HG02571 (cell line): ENCODE results near the gene SPDL1.
"Not testable (repeated sequence)": the region's sequence is repeated elsewhere in the genome, so short reads cannot be mapped to it uniquely, and the experiment has no call there.

Experiments used
- ATAC-seq: cut with Tn5 transposase; IDR thresholded peaks from one replicate; pipeline ENCODE4 v1.9.1; 2021; ENCODE audit warnings: mild to moderate bottlenecking, moderate library complexity; ENCODE audit not compliant: unreplicated experiment

The SPDL1 gene

DNA sequence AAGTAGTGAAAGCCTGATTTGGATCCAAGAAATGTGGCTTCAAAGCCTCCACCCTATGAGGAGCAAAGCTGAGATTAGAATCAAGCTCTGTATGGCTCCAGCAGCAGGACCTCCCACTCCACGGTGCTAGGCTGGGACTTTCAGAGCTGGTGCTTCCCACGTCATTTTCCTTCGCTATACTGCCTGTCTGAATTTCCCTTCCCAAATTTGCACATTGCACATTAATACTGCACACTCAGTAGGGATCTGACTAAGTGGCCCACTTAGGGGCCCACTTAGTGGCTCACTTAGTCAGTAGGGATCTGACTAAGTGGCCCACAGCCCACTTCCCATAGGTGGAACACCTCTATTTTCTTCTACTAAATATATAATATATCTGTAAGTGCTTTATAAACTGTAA lies 14.1 kb upstream of the SPDL1 start:
- ATAC-seq = no peak

DNA sequence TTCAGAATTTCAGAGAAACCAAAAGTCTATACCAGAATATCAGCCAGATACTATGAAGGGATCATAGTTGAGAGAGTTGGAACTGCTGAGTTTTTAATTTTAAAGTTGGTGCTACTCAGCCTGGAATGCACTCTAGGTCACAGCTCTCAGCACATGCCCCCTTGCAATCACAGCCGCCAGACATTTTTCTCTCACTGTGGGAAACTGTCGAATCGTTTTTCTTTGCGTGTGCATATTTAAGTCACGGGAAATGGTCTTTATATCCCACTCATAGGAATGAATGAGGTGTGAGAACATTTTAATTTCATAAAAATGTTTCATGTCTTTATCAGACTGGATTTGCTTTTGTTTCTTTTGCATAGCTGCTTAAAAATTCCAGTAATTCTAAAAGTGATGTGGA lies 12.2 kb upstream of the SPDL1 start:
- no peak for ATAC-seq

DNA sequence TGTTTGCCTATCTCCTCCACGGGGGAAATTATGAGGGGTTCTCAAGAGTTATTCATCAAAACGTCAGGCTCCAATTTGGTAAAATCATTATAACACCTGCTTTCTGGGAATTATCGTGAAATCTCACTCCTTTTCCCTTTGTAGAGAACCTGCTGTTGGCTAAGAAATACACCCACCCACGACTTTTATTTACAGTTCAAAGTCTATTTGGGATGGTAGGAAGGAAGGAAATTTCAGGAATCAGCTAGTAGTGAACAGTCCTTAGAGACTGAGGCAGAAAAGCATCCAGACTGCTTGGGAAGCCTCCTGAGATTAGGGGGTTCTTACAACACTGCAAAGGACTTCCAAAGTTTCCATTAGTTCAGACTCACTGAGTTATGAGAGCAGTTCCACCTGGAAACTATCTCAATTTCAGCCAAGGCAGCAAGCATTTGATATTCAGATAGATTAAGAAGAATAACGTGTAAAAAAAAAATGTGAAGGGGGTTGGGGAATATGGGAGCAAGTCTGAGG lies 9.4 kb upstream of the SPDL1 start:
- no peak for ATAC-seq

DNA sequence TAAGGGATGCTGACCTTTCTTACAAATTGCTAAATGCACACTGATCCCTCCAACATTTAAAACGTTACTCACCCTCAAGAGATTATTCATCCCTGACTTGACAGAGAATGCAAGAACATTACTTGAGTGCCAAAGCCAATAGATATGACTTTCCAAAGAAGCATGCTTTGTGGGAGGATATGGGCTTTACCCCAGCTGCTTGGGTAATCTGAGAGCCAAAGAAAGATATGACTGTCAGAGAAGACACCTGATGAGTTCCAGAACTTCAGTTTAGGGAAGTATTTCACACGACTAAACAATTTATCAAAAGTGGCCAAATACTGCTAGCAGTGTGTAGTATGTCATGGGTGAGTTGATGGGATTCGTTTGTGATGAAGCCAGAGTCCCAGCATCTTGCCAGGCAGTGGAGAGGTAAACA lies 7.4 kb upstream of the SPDL1 start:
- ATAC-seq = peak; percentile 58

DNA sequence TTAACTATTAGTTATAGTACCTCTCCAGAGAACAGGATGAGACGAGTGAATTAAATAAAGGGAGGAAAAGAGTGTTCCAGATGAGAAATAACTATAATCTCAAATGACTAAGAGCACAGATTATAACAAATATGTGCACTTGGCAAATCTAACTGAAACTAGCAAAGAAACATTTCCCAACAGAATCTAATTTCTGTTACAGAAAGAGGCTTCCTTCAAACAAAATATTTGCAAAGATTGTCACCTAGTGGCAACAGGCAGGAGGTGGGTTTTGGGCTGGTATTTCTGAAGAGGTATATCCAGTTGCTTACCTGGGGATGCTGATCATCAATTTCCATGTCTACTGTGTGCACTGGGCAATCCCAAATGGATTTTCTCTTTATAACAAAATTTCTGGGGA lies 5.6 kb upstream of the SPDL1 start:
- ATAC-seq = no peak

DNA sequence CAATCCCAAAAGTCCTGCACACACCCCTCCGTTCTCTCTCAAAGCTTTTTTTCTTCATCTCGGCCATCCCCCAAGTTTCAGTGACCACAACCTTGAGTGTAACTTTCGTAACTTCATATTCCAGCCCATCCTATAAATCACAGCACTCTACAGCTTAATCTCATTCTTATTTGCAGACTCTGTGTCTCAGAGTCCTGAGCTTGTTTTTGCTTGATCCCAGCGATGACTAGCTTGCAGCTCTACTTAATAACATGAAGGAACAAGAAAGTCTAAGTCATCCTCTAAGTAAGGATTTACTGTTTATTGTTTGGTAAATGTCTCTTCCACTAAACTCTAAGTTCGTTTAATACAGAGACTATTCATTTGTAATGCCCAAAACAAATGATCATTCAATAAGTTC lies 2.6 kb upstream of the SPDL1 start:
- no peak for ATAC-seq

DNA sequence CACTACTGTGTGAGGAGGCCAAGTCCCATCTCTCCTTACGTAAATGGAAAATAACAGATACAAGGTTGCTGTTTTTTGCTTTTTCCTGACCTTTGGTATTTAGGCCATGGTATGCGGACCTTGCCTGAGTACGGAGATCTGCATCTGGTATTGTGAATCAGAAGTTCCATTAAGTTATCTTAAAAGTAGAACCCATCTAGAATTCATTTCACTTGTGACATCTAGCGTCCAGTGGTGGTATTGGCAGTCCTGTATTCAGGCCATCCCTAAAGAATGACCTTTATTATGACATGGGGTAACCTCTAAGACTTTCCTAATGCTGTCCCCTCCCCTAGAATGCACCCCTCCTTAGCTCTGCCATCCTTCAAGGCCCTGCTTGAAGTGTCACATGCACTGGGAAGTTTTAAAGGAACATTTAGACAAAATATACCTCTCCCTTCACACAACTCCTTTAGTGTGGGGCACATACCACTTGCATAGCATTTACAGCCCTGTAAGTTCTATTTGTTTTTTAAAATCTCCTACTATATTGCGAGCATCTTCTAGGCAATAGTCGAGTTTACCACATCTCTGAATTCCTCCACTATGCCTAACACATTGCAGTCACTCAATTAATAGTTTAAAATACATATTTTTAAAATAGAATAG lies 1.9 kb upstream of the SPDL1 start:
- ATAC-seq = no peak

DNA sequence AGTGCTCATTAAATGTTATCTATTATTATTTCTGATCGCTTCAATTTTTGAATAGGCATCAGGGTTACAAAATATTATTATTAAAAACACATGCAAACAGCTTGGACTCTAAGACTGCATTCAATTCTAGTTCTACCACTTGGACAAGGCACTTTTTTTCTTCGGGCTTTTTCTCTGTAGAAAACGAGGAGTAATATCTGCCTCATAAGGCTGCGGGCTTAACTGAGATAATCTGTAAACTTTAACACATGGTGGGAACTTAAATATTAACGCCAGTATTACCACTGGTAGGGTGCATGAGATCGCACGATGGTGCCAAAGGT lies 511 bp upstream of the SPDL1 start:
- peak; percentile 32 for ATAC-seq

DNA sequence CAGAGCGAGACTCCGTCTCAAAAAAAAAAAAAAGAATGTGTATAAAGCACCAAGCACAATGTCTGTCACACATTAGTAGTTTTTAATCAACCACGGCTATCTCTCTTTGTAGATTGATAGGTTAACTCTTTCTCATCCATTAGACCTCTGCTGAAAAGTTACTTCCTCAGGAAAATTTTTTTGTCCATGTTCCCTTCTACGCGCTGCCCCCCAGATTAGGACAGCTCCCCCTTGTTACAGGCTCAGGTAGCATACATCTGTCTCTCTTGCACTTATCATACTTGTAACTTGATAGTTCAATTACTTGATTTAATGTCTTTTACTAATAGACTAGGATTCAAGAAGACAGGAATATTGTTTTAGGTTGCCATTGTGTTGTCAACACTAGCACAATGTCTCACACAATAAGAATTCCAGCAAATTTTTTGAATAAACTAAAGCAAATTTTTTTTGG lies 1.5 kb downstream of the SPDL1 start:
- ATAC-seq = no peak

DNA sequence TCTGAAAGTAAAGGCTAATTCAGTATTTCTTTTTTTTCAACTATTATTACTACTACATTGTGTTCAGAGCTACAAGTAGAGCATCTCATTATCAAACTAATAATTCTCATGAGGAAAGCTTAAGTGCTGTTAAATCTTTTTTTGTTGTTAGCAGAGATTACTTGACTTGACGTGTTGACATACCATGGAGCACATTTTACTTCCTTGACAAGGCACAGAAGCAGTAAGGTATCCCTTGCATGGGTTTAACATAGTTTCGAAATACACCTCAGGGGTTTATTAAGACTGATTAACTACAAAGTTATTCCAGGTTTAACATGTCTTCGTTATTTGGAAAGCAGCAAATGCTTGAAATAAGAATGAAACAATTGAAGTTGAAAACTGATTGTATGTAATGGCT lies 7.0 kb downstream of the SPDL1 start:
- ATAC-seq = no peak

DNA sequence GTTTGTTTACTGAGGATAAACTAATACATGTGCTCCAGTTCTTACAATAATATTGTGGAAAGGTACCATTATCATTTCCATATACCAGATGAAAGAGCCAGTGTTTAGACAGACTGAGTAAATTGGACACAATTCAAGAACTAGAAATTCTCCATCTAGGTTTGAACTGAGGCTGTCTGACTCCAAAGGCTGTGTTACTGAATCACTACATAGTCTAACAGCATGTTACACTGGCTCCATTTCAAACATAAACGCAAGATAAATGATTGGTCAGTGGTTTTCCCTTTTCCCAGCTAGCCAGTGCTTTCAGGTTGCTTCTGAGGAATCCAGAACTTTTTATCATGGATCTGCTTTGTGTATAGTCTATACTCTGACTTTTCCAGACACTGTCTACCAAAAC lies 8.1 kb downstream of the SPDL1 start:
- ATAC-seq = no peak

DNA sequence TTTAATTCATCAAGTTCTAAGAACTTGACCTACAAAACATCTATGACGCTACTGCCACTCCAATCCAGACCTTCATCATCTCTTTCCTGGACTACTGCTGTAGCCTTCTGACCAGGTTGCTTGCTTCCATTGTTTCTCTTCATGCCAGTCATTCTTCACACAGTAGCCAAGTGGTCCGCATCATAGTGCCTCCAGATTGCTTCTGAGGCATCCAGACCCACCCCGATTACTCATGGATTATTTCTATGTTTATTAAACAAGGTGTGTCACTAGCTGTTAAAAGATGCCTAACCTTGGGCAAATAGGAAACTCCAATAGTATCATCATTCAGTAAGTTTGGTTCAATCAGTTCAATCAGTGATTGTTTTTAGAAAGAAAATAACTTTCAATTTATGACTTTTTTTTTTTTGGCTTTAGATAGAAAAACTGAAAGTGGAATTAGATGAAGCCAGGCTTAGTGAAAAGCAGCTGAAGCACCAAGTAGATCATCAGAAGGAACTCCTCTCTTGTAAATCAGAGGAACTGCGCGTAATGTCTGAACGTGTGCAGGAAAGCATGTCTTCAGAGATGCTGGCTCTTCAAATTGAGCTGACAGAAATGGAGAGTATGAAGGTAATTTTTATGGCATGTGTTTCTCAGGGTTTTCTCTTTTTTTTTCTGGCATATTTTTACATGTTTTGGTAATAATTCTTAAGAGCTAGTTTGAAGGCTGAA lies 9.5 kb downstream of the SPDL1 start:
- ATAC-seq = no peak

DNA sequence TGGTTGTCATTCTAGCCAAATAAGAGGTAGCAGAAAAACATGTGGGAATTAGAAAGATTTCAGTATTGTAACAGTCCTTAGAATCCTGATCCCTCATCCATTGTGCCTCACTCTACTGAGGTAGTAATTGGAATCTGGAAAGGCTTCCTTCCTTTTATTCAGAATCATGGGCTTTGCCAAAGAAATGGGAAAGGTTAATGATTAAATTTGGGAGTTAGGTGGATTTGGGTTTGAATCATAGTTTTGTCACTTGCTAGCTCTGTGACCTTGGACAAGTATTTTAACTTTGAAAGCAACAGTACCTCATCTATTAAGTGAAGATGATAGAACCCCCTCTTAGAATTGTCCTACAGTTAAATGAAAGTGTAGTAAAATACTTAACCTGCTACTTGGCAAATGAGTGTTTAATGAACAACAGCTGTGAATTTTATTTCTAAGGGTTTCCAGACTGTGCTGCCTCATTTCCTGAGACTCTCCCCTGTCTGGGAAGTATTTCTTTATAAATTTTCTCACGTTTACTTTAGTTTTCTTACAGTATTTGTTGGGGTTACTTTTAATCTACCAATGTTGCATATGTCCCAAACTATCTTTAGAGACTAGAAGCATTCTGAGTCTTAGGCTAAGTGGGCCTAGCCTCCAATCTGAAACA lies 11.7 kb downstream of the SPDL1 start:
- no peak for ATAC-seq

DNA sequence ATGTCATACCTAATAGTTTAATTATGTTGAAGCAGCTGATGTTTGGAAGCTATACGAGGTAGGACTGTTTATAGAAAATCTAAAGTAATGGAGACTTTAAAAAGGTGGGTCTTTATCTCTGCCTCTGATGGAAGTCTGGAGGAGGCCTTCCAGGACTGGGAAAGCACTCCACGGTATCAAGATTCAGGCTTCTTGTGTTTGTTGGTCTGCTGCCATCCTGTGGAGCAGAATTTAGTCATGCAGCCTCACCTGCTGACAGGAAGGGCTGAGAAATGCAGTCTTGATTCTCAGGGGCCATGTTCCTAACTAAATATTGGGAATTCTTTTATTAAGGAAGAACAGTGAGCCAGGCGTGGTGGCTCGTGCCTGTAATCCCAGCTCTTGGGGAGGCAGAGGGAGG lies 15.9 kb downstream of the SPDL1 start:
- ATAC-seq = no peak

DNA sequence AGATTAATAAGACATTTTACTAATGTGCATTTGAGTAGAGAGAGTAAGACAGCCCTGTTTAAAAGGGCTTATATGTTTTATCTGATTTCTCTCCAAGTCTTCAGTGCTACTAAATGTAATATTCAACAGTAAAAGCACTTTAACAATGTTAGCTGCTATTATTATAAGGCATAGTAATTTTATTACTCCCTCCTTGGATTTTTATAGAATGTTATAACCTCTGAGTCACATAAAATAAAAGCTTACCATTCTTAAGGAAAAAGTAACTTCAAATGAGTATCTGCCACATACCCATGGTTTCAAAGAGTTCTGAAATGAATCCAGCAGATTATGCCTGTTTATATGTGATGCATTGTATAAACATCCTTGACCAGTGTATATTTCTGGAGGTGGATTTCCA lies 19.0 kb downstream of the SPDL1 start:
- ATAC-seq = no peak

DNA sequence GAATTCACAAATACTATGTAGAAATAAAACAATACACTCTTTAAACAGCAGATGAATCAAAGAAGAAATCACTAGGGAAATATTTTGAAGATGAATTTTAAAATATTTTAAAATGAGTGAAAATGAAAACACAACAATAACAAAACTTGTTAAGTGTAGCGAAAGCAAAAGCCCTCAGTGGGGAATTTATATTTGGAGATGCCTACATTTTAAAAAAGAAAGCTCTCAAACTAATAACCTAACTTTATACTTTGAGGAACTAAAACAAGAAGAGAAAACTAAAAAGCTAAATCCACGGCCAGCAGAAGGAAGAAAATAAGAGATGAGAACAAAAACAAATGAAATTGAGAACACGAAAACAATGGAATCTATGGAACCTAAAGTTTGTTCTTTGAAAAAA lies 22.7 kb downstream of the SPDL1 start:
- no peak for ATAC-seq

DNA sequence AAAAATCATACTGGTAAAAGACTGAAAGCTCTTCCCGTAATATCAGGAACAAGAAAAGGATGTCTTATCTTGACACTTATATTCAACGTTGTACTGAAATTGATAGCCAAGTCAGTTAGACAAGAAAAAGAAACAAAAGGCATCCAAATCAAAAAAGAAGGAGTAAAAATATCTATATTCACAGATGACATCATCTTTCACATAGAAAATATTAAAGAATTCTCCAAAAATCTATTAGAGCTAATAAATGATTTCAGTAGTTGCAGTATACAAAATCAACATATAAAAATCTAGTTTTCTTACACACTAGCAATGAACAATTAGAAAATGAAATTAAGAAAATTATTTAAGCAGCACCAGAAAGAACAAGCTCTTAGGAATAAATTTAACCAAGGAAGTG lies 24.3 kb downstream of the SPDL1 start:
- ATAC-seq = no peak

DNA sequence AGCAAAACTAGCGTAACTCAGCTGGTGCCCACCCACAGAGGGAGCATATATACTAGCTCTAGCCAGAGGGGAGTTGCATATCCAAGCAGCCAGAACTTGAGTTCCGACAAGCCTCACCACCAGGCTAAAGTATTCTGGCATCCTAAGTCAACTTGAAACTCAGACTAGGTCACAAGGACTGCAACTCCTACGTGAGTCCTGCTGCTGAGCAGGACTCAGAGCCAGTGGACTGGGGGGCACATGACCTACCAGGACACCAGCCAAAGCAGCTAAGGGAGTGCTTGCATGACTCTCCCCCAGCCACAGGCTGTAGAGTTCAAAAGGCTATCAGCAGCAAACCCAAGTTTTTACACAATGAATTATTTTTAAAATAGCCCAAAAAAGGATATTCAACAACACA lies 26.1 kb downstream of the SPDL1 start:
- no peak for ATAC-seq

DNA sequence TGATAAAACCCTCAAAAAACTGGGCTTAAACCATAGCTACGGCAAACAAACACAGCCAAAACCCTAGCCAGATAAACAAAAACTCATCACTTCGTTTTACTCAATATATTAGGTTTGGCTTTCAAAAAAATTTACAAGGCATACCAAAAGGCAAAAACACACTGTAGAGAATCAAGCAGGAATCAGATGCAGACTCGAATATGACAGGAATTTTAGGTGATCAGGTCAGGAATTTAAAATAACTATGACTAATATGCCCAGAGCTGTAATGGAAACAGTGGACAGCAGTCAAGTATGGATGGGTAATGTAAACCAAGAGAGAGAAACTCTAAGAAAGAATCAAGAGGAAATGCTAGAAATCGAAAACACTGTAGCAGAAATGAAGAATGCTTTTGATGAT lies 27.0 kb downstream of the SPDL1 start:
- ATAC-seq = no peak

DNA sequence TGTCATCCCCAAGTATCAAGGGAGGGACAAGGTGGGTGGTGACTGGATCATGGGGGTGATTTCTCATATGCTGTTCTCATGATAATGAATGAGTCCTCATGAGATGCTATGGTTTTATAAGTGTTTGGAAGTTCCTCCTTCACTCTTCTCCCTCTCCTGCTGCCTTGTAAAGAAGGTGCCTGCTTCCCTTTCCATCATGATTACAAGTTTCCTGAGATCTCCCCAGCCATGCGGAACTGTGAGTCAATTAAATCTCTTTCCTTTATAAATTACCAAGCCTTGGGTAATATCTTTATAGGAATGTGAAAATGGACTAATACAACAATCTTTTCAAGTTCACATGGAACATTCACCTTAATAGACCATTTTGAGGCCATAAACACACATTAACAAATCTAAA lies 32.0 kb downstream of the SPDL1 start:
- no peak for ATAC-seq

DNA sequence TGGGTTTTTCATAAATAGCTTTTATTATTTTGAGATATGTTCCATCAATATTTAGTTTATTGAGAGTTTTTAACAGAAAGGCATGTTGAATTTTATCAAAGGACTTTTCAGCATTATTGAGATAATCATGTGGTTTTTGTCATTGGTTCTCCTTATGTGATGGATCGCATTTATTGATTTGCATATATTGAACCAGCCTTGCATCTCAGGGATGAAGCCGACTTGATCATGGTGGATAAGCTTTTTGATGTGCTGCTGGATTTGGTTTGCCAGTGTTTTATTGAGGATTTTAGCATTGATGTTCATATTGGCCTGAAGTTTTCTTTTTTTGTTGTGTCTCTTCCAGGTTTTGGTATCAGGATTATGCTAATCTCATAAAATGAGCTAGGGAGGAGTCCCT lies 40.7 kb downstream of the SPDL1 start:
- ATAC-seq = not testable (repeated sequence)

DNA sequence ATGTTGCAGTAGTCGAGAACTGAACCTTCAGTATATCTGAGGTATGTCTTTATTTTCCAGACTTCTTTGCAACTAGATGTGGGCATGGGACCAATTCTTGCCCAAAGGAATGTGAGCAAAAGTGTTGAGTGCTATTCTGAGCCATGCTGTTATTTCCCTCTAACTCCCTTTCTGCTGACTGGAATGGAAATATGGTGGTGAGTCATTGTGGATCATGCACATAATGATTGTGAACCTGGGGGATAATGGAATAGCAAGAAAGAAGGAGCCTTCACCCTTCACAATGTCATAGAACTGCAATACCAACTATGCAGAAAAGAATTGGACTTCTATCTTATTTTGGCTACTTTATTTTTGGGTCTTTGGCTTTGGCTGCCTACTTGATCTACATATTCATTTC lies 43.2 kb downstream of the SPDL1 start:
- no peak for ATAC-seq
